Right cardiac atrium (tissue), 5 donors: ENCODE data around the gene MTFMT. TPM values are rescaled to one million over a fixed set of nuclear protein-coding genes. Genes with fewer than 3 reads are reported as not detected.

Experiments used
- polyA plus RNA-seq: library from polyadenylated mRNA; stranded (reverse); fragments of 200-250 nt; gene quantifications from one replicate; pipeline ENCODE4 v1.2.3, GENCODE V29; 2013
- total RNA-seq, 4 donors: library from RNA; stranded (reverse); fragmentation: NEBNext Ultra II Directional; extraction: Animal tissue kit (Norgen Biotek cat#: 25700); gene quantifications; one replicate each; pipeline ENCODE4 v1.2.1, GENCODE V29; 2021
- donor health status: healthy with polysubstance abuse.
- donor health status: DM: no; HTN: yes; CAD: no.
- donor health status: DM: no; HTN: no; CAD: no.
- donor health status: DM: no; HTN: yes; CAD: no; lungs with severe emphysema.
- donor health status: DM: yes; HTN: yes; CAD: no.

MTFMT gene
- total and polyA plus RNA-seq, 5 donors, result 9.9 to 18.0 (median 17.5) TPM

Other genes starting within 250 kb of the MTFMT start
- gene PIF1, start 204.0 kb downstream of the MTFMT start, total RNA-seq, result 1 to 10 TPM in 1 of 4 donors, under 1 TPM in 3; 0.25 to 1.1 (median 0.62) TPM
- gene PIF1, start 204.0 kb downstream of the MTFMT start, polyA plus RNA-seq, result 0.86 TPM
- 10 to 100 TPM; 11.6 to 22.3 (median 13.8) TPM for gene PLEKHO2, start 187.7 kb downstream of the MTFMT start, total RNA-seq
- 11.7 TPM for gene PLEKHO2, start 187.7 kb downstream of the MTFMT start, polyA plus RNA-seq
- 1 to 10 TPM; 3.0 to 6.0 (median 3.8) TPM for gene ANKDD1A, start 117.7 kb downstream of the MTFMT start, total RNA-seq
- gene ANKDD1A, start 117.7 kb downstream of the MTFMT start, polyA plus RNA-seq, result 2.1 TPM
- 10 to 100 TPM; 54.2 to 59.3 (median 56.0) TPM for gene SPG21, start 39.7 kb downstream of the MTFMT start, total RNA-seq
- gene SPG21, start 39.7 kb downstream of the MTFMT start, polyA plus RNA-seq, result 49.8 TPM
- not detected for gene SLC51B, start 15.7 kb upstream of the MTFMT start, total RNA-seq
- not detected for gene SLC51B, start 15.7 kb upstream of the MTFMT start, polyA plus RNA-seq
- gene RASL12, start 38.4 kb upstream of the MTFMT start, total RNA-seq, result 10 to 100 TPM; 63.2 to 88.0 (median 70.0) TPM
- 68.8 TPM for gene RASL12, start 38.4 kb upstream of the MTFMT start, polyA plus RNA-seq
- 1 to 10 TPM; 2.8 to 8.9 (median 5.3) TPM for gene KBTBD13, start 47.1 kb upstream of the MTFMT start, total RNA-seq
- gene KBTBD13, start 47.1 kb upstream of the MTFMT start, polyA plus RNA-seq, result 6.9 TPM
- 1 to 10 TPM; 1.7 to 2.5 (median 1.8) TPM for gene UBAP1L, start 85.6 kb upstream of the MTFMT start, total RNA-seq
- gene UBAP1L, start 85.6 kb upstream of the MTFMT start, polyA plus RNA-seq, result 1.4 TPM
- gene PDCD7, start 104.2 kb upstream of the MTFMT start, total RNA-seq, result 10 to 100 TPM; 13.3 to 20.9 (median 16.6) TPM
- 13.0 TPM for gene PDCD7, start 104.2 kb upstream of the MTFMT start, polyA plus RNA-seq
- gene CLPX, start 155.7 kb upstream of the MTFMT start, total RNA-seq, result 10 to 100 TPM; 44.7 to 51.2 (median 49.2) TPM
- gene CLPX, start 155.7 kb upstream of the MTFMT start, polyA plus RNA-seq, result 15.6 TPM
- gene CILP, start 181.8 kb upstream of the MTFMT start, total RNA-seq, result 1 to 10 TPM; 2.3 to 9.9 (median 4.1) TPM
- 1.3 TPM for gene CILP, start 181.8 kb upstream of the MTFMT start, polyA plus RNA-seq